ENCODE results near the gene UNC5C. TPM values are rescaled to one million over a fixed set of nuclear protein-coding genes. Genes with fewer than 3 reads are reported as not detected.

The UNC5C gene
- total and polyA plus RNA-seq, 2 of the 8 experiments (the other 6 are each of a cell fraction or from before 2014, with no cell fraction given): 0.30 to 1.3 TPM

DNA sequence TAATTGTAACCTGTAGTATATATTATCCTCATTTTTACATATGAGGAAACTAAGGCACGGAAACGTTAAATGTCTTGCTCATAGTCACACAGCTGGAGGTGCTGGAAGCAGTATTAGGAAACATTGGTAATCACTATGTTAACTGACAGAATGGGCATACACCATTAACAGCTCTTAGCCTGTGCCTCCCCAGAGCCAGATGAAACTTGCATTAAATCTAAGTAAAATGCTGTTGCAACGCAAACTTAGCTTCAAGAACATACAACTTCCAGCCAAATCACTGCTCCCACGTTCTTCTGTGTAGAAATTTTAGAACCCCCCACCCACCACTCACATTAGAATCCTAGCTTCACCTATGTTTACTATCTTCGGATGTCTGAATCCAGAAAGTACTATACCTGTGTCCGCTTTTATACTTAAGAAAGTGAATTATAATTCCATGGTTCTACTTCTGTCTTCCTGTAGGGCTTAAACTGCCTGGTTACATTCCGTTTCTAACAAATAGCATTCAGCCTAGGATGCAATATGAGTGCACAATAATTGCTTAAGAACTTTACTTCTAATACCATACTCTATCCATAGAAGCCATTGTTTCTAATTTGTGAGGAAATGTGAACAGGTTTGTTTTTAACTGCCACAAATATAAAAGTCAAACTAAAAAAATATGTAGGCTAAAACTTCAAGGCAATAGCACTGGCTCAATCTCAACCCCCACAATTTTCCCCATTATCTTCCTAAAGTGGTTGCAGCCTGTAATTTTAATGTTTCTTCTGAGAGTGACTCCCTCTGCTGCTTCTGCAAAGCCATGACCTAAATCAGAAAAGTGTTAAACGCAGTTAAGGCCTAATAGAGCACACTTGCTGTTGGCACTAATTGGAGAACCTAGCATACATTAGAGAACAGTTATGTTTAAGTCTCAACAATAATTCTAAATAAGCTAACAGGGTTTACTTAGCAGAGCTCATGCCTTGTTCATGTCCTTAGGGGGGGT, 4.4 kb downstream of the UNC5C start:
- no peak for FAIRE-seq

More for the DNA sequence above, 4.4 kb downstream of the UNC5C start:
- no peaks in the 10 kb centered on the region for H4K20me1 ChIP-seq (replicated peaks in 1 of 2; ENCODE audit: control insufficient read depth in 1 of 2, insufficient read depth in 2 of 2, low read length in 2 of 2)
- no peak overlapping the region for H3K4ac ChIP-seq (replicated peaks; ENCODE audit: insufficient read length, low read depth, low read length)
- no peak overlapping the region for H2BK5ac ChIP-seq (ENCODE audit: low read depth, low read length)
- H2AK5ac ChIP-seq (ENCODE audit: low read depth, low read length): no peak overlapping the region
- H3K79me2 ChIP-seq (ENCODE audit: control insufficient read depth in 1 of 2, insufficient read depth in 2 of 2, low read length in 2 of 2): no peaks in the 10 kb centered on the region
- TF ChIP-seq CTCF (IDR thresholded peaks at IDR 0.05; ENCODE audit: control extremely low read depth in 1 of 3, insufficient read depth in 1 of 3, low read depth in 1 of 3, low read length in 3 of 3): peak in 1 of 3 experiments; percentile 33; a peak in 2 of 4 replicates
- TF ChIP-seq RAD21 (IDR thresholded peaks at IDR 0.05 in 1 of 2, conservative IDR thresholded peaks at IDR 0.05 in 1 of 2; ENCODE audit: low read depth in 2 of 2, low read length in 2 of 2): peak; percentile 23 to 41; a peak in 3 of 4 replicates
- TF ChIP-seq SP1 (IDR thresholded peaks at IDR 0.05; ENCODE audit: low read depth, low read length): no peak
- TF ChIP-seq HDAC2 (IDR thresholded peaks at IDR 0.05; ENCODE audit: borderline replicate concordance in 1 of 2, low read depth in 2 of 2, low read length in 2 of 2): no peak
- no peaks in the 10 kb centered on the region for H3K36me3 ChIP-seq (ENCODE audit: control insufficient read depth in 2 of 4, insufficient read depth in 4 of 4, low read length in 3 of 4)
- H3K14ac ChIP-seq (ENCODE audit: insufficient read length): no peak overlapping the region
- H3K4me3 ChIP-seq (ENCODE audit: extremely low read depth in 1 of 4, insufficient read depth in 2 of 4, low read depth in 3 of 4, low read length in 4 of 4): no peak overlapping the region
- WGBS, 2 experiments (ENCODE audit: extremely low coverage in 1 of 2, insufficient coverage in 1 of 2, insufficient read length in 1 of 2, insufficient replicate concordance in 2 of 2, low coverage in 1 of 2, low lambda C conversion rate in 2 of 2, missing lambda C conversion rate in 1 of 2): 80% methylated on average over 8 of the region's 8 CpGs; no CpG with 5 or more reads in 1 of the 2 experiments
- no peak for DNase-seq (ENCODE audit: low read depth in 1 of 2, low spot score in 2 of 2)
- ChIA-PET POLR2A (ENCODE audit: partially characterized antibody) (no interaction called here), CTCF (ENCODE audit: partially characterized antibody) (interaction anchor here (0.9 to 8.9 kb wide), 8 partner anchors 15 to 381 kb away, joined by 3 to 52 read pairs (median 4); no protein-coding TSS in a partner anchor)
- no peak overlapping the region for H3K56ac ChIP-seq (replicated peaks; ENCODE audit: insufficient read length, low read depth, low read length)
- H3K4me2 ChIP-seq (ENCODE audit: insufficient read depth in 1 of 2, low read depth in 2 of 2, low read length in 2 of 2): no peak overlapping the region
- no peak overlapping the region for H4K8ac ChIP-seq (ENCODE audit: extremely low read depth, insufficient read depth, low read length)
- H2BK20ac ChIP-seq (ENCODE audit: low read length): no peak overlapping the region
- no peak overlapping the region for H4K5ac ChIP-seq (ENCODE audit: insufficient read length, low read depth, low read length)
- H3K18ac ChIP-seq (ENCODE audit: extremely low read depth, low read length): no peak overlapping the region
- H3K9ac ChIP-seq (replicated peaks in 1 of 4; ENCODE audit: extremely low read depth in 1 of 4, low read depth in 3 of 4, low read length in 3 of 4): no peak overlapping the region
- no peak overlapping the region for H2BK12ac ChIP-seq (ENCODE audit: low read depth, low read length)
- H3K4me1 ChIP-seq (replicated peaks in 1 of 4; ENCODE audit: control insufficient read depth in 3 of 4, insufficient read depth in 4 of 4, low read length in 3 of 4): peaks cover 0 to 2% (median 2%) of the 10 kb centered on the region in 4 experiments; a peak in 2 of 7 replicates
- no peak overlapping the region for H3K27ac ChIP-seq (ENCODE audit: low read depth, low read length)
- H3K79me1 ChIP-seq (ENCODE audit: low read depth, low read length): no peaks in the 10 kb centered on the region
- H3K23ac ChIP-seq (ENCODE audit: insufficient read length): no peak overlapping the region
- peaks cover 5 to 38% (median 21%) of the 10 kb centered on the region in 4 experiments; a peak in 6 of 7 replicates for H3K27me3 ChIP-seq (replicated peaks in 1 of 4; ENCODE audit: control insufficient read depth in 3 of 4, extremely low read depth in 1 of 4, insufficient read depth in 3 of 4, low read length in 3 of 4)
- H3K9me3 ChIP-seq (ENCODE audit: insufficient read depth in 2 of 2, low read depth in 1 of 2, low read length in 1 of 2): no peaks in the 10 kb centered on the region
- H3K23me2 ChIP-seq (ENCODE audit: low read depth, low read length): peaks cover 19% of the 10 kb centered on the region
- no peak overlapping the region for H2BK15ac ChIP-seq (ENCODE audit: low read length)
- H4K91ac ChIP-seq (replicated peaks; ENCODE audit: insufficient read length, low read length): no peak overlapping the region
- no peak overlapping the region for H2BK120ac ChIP-seq (replicated peaks; ENCODE audit: low read depth, low read length)
- H2AFZ ChIP-seq (ENCODE audit: low read length): no peak overlapping the region
